Measurements from ENCODE around the gene STUB1.

The STUB1 gene

DNA sequence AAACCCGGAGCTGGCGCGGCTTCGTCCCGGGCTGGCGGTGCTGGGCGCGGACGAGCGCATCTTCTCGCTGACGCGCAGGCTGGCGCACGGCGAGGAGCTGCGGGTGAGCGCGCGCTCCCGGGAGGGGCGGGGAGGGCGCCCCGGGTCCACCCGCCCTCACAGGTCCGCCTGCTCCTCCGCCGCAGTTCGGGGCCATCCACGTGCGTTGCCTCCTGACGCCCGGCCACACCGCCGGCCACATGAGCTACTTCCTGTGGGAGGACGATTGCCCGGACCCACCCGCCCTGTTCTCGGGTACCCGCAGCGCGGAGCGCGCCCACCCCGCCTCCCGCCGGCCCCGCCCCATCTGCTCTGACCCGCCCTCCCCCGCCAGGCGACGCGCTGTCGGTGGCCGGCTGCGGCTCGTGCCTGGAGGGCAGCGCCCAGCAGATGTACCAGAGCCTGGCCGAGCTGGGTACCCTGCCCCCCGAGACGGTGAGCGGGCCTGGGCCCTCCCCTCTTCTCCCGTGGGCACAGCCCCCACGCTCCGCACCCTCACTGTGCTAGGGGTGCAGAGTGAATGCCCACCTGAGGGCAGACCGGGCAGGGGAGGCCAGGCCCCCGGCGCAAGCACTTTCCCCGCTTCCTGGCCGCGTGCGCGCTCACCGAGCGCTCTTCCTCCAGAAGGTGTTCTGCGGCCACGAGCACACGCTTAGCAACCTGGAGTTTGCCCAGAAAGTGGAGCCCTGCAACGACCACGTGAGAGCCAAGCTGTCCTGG is 48.1 kb downstream of the STUB1 start:
- TF ChIP-seq EZH2phosphoT487 (IDR thresholded peaks at IDR 0.05; ENCODE audit: low read length) (no peak), EZH2 (optimal IDR thresholded peaks at IDR 0.05; ENCODE audit: low read depth, low read length) (no peak)
- TF ChIP-seq, protein P1, sequence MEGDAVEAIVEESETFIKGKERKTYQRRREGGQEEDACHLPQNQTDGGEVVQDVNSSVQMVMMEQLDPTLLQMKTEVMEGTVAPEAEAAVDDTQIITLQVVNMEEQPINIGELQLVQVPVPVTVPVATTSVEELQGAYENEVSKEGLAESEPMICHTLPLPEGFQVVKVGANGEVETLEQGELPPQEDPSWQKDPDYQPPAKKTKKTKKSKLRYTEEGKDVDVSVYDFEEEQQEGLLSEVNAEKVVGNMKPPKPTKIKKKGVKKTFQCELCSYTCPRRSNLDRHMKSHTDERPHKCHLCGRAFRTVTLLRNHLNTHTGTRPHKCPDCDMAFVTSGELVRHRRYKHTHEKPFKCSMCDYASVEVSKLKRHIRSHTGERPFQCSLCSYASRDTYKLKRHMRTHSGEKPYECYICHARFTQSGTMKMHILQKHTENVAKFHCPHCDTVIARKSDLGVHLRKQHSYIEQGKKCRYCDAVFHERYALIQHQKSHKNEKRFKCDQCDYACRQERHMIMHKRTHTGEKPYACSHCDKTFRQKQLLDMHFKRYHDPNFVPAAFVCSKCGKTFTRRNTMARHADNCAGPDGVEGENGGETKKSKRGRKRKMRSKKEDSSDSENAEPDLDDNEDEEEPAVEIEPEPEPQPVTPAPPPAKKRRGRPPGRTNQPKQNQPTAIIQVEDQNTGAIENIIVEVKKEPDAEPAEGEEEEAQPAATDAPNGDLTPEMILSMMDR (IDR thresholded peaks at IDR 0.05; ENCODE audit: low read length) = no peak
- Histone ChIP-seq H3K79me2 (ENCODE audit: low read length) (no peaks in the 10 kb centered on the region), H3K9me3 (replicated peaks; ENCODE audit: insufficient read depth, low read length) (no peaks in the 10 kb centered on the region), H2AFZ (ENCODE audit: low read length) (no peak overlapping the region), H3K4me1 (ENCODE audit: low read length) (no peaks in the 10 kb centered on the region; the same call in 1 of the 2 replicates), H3K36me3 (replicated peaks; ENCODE audit: insufficient read depth, low read length) (no peaks in the 10 kb centered on the region), H3K27ac (ENCODE audit: low read length) (no peak overlapping the region), H3K9me2 (replicated peaks; ENCODE audit: insufficient read depth, low read length) (no peaks in the 10 kb centered on the region), H4K20me1 (ENCODE audit: insufficient read depth, low read length) (no peaks in the 10 kb centered on the region), H3K4me2 (ENCODE audit: low read depth, low read length) (peak overlapping the region; percentile 52), H3K4me3 (ENCODE audit: low read length) (peak overlapping the region; percentile 36; the same call in 1 of the 2 replicates), H3K27me3 (replicated peaks; ENCODE audit: insufficient read depth, low read length) (no peaks in the 10 kb centered on the region), H3K9ac (ENCODE audit: low read length) (no peak overlapping the region), H3F3A (ENCODE audit: insufficient read depth, low read length) (peaks cover 13% of the 10 kb centered on the region; the same call in 1 of the 2 replicates)
- DNase-seq = peak; percentile 93

DNA sequence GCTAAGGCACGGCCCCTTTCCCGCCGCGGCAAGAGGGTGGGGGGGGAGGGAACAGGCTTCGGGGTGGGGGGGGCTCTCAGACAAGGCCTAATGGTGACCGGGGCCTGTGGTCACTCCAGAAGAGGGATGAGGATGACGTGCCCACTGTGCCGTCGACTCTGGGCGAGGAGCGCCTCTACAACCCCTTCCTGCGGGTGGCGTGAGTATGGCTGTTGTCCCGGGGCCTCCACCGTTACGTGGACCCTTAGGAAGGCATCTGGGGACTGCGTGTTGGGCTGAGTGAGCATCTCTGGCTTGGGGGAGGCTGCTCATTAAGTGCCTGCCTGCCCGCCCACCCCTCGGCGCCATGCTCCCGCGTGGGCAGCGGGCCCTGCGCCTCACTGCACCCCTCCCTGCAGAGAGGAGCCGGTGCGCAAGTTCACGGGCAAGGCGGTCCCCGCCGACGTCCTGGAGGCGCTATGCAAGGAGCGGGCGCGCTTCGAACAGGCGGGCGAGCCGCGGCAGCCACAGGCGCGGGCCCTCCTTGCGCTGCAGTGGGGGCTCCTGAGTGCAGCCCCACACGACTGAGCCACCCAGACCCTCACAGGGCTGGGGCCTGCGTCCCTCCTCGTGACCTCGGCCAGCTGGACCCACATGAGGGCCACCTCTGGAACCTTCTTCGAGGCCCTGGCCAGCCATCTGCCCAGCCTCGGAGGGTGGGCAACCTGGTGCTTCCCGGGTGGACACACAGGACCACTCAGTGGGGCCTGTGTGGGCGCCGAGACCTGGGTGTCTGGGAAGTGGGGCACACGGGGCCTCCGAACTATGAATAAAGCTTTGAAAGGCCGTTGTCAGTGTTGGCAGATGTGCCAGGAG is 48.9 kb downstream of the STUB1 start:
- Histone ChIP-seq H3K36me3 (replicated peaks; ENCODE audit: insufficient read depth, low read length) (no peaks in the 10 kb centered on the region), H2AFZ (ENCODE audit: low read length) (no peak overlapping the region), H3K4me2 (ENCODE audit: low read depth, low read length) (no peak overlapping the region), H4K20me1 (ENCODE audit: insufficient read depth, low read length) (no peaks in the 10 kb centered on the region), H3F3A (ENCODE audit: insufficient read depth, low read length) (peaks cover 13% of the 10 kb centered on the region; the same call in 1 of the 2 replicates), H3K27ac (ENCODE audit: low read length) (no peak overlapping the region), H3K4me1 (ENCODE audit: low read length) (no peaks in the 10 kb centered on the region; the same call in 1 of the 2 replicates), H3K79me2 (ENCODE audit: low read length) (no peaks in the 10 kb centered on the region), H3K9me3 (replicated peaks; ENCODE audit: insufficient read depth, low read length) (no peaks in the 10 kb centered on the region), H3K27me3 (replicated peaks; ENCODE audit: insufficient read depth, low read length) (no peaks in the 10 kb centered on the region), H3K9me2 (replicated peaks; ENCODE audit: insufficient read depth, low read length) (no peaks in the 10 kb centered on the region), H3K9ac (ENCODE audit: low read length) (no peak overlapping the region), H3K4me3 (ENCODE audit: low read length) (no peak overlapping the region)
- no peak for DNase-seq
- TF ChIP-seq EZH2 (optimal IDR thresholded peaks at IDR 0.05; ENCODE audit: low read depth, low read length) (no peak), EZH2phosphoT487 (IDR thresholded peaks at IDR 0.05; ENCODE audit: low read length) (no peak)
- TF ChIP-seq, protein P1 (IDR thresholded peaks at IDR 0.05; ENCODE audit: low read length) = no peak

DNA sequence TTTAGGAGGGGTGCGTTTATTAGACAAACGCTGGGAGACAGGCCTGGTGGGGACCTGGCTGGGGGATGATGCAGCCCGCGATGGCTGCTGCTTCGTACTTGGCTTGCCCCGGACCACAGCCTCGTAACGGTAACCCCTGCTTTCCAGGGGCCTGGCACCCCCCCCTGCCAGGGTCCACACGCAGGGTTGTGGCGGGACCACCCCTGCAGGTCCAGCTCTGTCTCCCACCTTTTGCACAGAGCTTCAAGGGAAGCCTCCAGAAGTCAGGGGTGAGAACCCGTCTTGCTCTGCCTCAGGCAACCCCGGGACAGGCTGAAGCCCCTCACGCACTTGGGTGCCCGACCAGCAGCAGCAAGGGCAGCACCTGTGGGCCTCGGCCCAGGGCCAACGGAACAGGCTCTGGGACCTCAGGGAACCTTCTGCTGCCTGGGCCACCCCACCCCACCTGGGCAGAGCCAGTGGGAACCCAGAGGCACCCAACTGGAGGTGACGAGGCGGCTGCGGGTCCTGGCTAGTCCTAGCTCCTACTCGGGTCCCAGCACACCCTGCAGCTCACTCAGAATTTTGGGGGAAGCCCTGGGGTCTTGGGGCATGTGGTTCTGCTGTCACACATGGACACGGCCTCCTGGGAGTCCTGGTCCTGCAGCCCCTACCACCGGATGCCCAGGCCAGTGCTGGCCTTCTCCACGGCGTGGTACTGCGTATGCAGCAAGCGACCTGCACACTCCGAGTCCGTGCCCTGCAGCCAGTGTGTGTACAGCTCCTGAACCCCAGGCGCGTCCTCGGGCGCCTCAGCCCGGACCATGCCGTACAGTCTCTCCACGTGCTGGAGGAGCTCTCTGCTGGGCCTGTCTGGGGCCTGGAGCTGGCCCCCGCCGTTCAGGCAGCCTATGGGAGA is 49.8 kb downstream of the STUB1 start:
- TF ChIP-seq EZH2 (optimal IDR thresholded peaks at IDR 0.05; ENCODE audit: low read depth, low read length) (no peak), EZH2phosphoT487 (IDR thresholded peaks at IDR 0.05; ENCODE audit: low read length) (no peak)
- TF ChIP-seq, protein P1 (IDR thresholded peaks at IDR 0.05; ENCODE audit: low read length) = no peak
- no peaks in the 10 kb centered on the region for H4K20me1 ChIP-seq (ENCODE audit: insufficient read depth, low read length)
- H3K4me1 ChIP-seq (ENCODE audit: low read length) = peaks cover 6% of the 10 kb centered on the region
- no peaks in the 10 kb centered on the region for H3K27me3 ChIP-seq (replicated peaks; ENCODE audit: insufficient read depth, low read length)
- DNase-seq = no peak
- no peaks in the 10 kb centered on the region for H3K9me3 ChIP-seq (replicated peaks; ENCODE audit: insufficient read depth, low read length)
- no peak overlapping the region for H3K9ac ChIP-seq (ENCODE audit: low read length)
- peaks cover 16% of the 10 kb centered on the region for H3F3A ChIP-seq (ENCODE audit: insufficient read depth, low read length)
- no peak overlapping the region for H2AFZ ChIP-seq (ENCODE audit: low read length)
- H3K4me3 ChIP-seq (ENCODE audit: low read length) = no peak overlapping the region
- no peak overlapping the region for H3K27ac ChIP-seq (ENCODE audit: low read length)
- no peaks in the 10 kb centered on the region for H3K36me3 ChIP-seq (replicated peaks; ENCODE audit: insufficient read depth, low read length)
- no peak overlapping the region for H3K4me2 ChIP-seq (ENCODE audit: low read depth, low read length)
- no peaks in the 10 kb centered on the region for H3K9me2 ChIP-seq (replicated peaks; ENCODE audit: insufficient read depth, low read length)
- no peaks in the 10 kb centered on the region for H3K79me2 ChIP-seq (ENCODE audit: low read length)

All from MM.1S (cell line).